ENCODE results near the gene CATSPERZ. TPM values are rescaled to one million over a fixed set of nuclear protein-coding genes. Genes with fewer than 3 reads are reported as not detected.
A peak's percentile ranks its signal among the peaks of the same experiment; 100 is the strongest.

The CATSPERZ gene
- total and polyA plus RNA-seq, 2 of the 8 experiments (the other 6 are each of a cell fraction or from before 2014, with no cell fraction given), result 0.77 TPM; not detected in 1

DNA sequence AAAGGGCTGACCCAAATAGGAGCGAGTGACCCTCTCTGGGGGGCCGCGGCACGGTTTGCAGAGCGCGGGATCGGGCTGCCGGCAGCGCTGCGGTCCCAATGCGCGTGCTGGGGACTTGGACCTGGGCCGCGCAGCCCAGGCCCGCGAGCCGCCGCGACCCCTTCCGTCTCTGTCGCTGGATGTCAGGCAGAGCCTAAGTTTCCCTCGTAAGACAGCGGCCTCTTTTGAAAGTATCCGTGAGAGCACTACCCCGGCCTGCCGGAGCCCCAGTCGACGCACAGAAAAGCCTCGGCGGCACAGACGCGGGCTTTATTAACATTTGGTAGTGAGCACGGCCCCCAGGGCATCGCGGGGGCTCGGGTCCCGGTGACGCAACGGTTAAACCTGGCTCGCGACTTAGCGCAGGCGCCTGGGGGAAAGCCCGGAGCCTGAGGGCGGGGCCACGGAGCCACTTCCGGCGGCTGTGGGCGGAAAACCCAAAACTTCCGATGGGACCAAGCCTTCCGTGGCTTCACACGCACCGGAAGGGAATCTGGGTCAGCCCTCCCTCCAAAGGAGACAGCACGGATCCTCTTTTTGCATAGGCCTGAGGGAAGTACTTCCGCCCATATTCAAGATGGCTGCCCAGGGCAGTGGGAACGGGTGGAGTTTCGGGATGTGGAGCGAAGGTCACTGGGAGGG lies 30.5 kb upstream of the CATSPERZ start (continued):
- TF ChIP-seq CTCF (IDR thresholded peaks at IDR 0.05; ENCODE audit: control extremely low read depth in 1 of 3, insufficient read depth in 1 of 3, low read depth in 1 of 3, low read length in 3 of 3) (no peak; a peak in 2 of 4 replicates), RBBP5 (IDR thresholded peaks at IDR 0.05; ENCODE audit: borderline replicate concordance, low read depth, low read length) (peak; percentile 26; the same call in 1 of the 2 replicates), RAD21 (IDR thresholded peaks at IDR 0.05 in 1 of 2, conservative IDR thresholded peaks at IDR 0.05 in 1 of 2; ENCODE audit: low read depth in 2 of 2, low read length in 2 of 2) (peak in 1 of 2 experiments; percentile 8; a peak in 1 of 4 replicates), ASH2L (IDR thresholded peaks at IDR 0.05; ENCODE audit: low read length) (peak; percentile 64), TAF7 (optimal IDR thresholded peaks at IDR 0.05; ENCODE audit: borderline replicate concordance, low read depth, low read length) (no peak), SRF (IDR thresholded peaks at IDR 0.05; ENCODE audit: low read depth, low read length) (peak; percentile 42; the same call in 1 of the 2 replicates), HDAC6 (IDR thresholded peaks at IDR 0.05; ENCODE audit: low read depth, low read length) (no peak), CTBP2 (IDR thresholded peaks at IDR 0.05; ENCODE audit: borderline replicate concordance, insufficient read depth, insufficient read length, low read length) (no peak), BRCA1 (IDR thresholded peaks at IDR 0.05; ENCODE audit: low read depth, low read length) (no peak; the same call in 1 of the 2 replicates), EP300 (IDR thresholded peaks at IDR 0.05; ENCODE audit: borderline replicate concordance in 1 of 2, low read depth in 2 of 2, low read length in 2 of 2) (0 out of 3 replicates have a peak, but pooled peaks of 1 of the 2 experiments have one; percentile 27), SIX5 (IDR thresholded peaks at IDR 0.05; ENCODE audit: low read depth, low read length) (peak; percentile 79), E2F6 (IDR thresholded peaks at IDR 0.05) (peak; percentile 38; the same call in 1 of the 2 replicates), TEAD4 (IDR thresholded peaks at IDR 0.05; ENCODE audit: low read depth, low read length) (no peak), FOSL1 (IDR thresholded peaks at IDR 0.05; ENCODE audit: insufficient read depth, low read depth, low read length) (0 out of 2 replicates have a peak, but pooled peaks have one; percentile 35), GTF2F1 (IDR thresholded peaks at IDR 0.05; ENCODE audit: borderline replicate concordance, low read depth, low read length) (peak; percentile 82; the same call in 1 of the 2 replicates), POLR2A (IDR thresholded peaks at IDR 0.05; ENCODE audit: control extremely low read depth in 1 of 2, low read depth in 2 of 2, low read length in 2 of 2) (no peak; a peak in 1 of 3 replicates), MAFK (IDR thresholded peaks at IDR 0.05; ENCODE audit: low read depth, low read length) (no peak)
